HG02840 (cell line): ENCODE results near the gene FRY.

ENCODE experiments used
- ATAC-seq: cut with Tn5 transposase; IDR thresholded peaks from one replicate; pipeline ENCODE4 v1.9.1; 2021; ENCODE audit warnings: mild to moderate bottlenecking, moderate library complexity, moderate number of reproducible peaks; ENCODE audit not compliant: unreplicated experiment, low FRiP score

FRY gene

DNA sequence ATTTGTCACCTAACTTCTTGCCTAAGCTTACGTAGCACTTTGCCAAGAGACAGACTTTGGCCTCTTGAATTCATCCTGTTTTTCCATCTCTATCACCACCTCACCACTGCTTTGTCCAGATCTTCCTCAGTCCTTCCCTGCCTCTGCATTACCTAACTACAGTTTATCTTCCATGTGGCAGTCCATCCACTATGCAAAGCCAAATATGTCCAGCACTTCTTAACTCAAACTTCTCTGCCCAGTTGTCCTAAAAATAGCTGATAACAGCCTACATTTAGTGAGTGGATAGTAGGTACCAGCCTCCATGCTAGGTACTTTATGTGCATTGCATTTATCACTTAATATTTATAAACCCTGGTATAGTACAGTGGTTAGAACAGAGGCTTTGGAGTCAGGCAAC is 172.2 kb downstream of the FRY start:
- ATAC-seq = no peak

DNA sequence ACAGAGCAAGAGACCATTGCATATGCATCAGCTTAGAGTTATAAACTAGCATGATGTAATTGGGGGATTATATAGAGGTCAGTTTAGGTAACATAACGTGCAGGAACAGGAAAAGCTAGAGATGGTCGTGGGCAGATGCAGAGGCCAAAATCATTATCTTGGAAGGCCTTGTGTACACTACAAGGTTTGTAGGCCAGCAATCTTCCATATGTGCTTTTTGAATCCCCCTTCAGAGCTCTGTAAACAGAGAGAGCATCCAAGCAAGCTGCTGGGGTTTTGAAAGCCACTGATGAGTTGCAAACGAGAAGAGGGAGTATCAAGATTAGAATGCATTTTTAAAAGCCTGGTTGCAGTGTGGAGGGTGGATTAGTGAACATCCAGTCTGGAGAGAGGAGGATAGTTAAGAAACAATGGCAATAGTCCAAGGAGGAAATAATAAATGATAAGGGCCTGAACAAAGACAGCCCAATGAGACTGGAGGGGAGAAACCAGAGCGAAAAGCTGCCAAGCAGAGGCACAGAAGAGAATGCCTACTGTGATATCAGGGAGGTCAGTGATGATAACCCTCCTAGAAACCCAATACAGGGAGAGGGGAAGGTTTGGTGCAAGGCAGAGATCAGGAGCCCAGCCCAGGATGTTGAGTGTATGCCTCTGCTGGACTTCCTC is 174.0 kb downstream of the FRY start:
- ATAC-seq = no peak

DNA sequence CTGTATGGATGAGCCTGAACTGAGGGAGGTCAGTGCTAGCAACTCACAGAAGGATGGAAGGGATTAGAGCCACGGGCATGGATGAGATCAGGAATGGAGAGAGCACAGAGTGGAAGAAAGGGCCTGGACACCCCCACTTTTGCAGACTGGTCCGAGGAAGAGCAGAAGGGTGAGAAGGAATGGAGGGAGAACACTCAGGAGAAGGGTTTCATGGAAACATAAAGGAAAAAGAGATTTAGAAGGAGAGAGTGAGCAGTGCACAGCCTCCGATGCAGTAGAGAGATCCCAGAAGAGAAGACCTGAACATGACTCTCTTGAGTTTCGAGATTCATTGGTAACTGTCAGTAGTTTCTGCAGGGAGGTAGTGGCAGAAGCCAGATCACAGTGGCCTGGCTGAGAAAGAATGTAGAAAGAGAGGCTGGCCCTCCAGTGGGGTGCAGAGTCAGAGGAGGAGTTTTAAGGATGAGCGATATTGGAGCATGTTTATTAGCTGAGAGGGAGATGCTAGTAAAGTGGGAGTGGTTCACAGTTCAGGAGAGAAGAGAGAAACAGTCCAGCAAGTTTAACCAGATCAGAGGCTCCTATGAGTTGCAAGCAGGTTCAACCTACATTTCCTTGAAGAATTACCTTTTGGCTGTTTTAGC is 174.6 kb downstream of the FRY start:
- no peak for ATAC-seq

GRCh38 chr13:32208860-32209259 is 177.3 kb downstream of the FRY start:
- ATAC-seq = no peak

DNA sequence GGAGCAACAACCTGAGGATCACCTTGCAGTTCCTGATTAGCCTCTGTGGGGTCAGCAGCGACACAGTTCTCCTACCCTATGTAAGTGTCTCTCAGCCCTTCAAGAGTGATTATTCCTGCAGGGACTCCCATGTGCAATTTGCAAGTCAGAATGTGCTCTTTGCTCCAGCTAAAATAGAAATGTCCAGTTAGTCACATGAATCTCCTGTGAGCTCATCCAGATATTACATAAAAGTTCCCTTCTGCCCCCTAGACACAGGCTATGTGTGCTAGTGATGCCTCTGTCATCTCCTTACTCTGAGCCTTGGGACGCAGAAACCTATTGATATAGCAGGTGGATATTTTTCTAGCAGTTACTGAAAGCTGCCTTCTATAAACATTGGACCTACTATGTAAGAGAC is 178.1 kb downstream of the FRY start:
- ATAC-seq = no peak

DNA sequence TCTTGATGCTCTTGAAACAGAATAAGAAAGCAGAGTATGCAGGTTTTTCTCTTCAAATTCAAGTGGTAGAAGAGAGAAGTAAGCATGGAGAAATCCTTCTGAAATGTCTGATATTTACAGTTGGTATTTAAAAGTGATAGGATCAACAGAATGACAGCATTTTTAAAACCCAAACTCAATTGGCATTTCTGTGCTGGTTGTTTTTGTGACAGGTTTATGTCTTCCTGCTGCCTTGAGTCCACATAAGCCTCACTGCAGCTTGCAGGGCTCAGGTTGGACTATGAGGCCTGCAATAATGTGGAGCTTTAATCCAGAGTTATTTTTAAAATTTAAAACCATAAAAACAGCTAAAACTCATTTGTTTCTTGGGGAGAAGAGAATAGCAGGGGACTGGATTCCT is 178.5 kb downstream of the FRY start:
- ATAC-seq = no peak

GRCh38 chr13:32211813-32212212 is 180.2 kb downstream of the FRY start:
- ATAC-seq = no peak

- no peak for ATAC-seq
These were observed 180.8 kb downstream of the FRY start for GRCh38 chr13:32212421-32212820.

DNA sequence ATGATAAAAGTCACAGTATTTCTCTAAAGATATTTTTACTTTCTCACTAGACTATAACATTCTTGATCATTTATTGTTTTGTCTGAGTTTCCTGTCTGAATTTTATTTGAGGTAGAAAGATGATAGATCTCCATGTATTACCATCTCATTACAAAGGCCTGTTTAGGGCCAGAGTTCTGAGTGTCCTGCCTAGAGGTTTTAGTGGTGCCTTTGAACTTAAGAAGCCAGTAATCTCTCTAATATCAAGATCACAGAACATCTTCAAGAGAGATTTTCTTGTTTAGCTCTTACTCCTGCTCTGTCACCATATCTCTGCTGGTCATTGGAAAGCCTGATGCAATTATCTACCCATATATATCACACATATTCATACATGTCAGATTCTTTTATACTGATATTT is 182.1 kb downstream of the FRY start:
- ATAC-seq = no peak

DNA sequence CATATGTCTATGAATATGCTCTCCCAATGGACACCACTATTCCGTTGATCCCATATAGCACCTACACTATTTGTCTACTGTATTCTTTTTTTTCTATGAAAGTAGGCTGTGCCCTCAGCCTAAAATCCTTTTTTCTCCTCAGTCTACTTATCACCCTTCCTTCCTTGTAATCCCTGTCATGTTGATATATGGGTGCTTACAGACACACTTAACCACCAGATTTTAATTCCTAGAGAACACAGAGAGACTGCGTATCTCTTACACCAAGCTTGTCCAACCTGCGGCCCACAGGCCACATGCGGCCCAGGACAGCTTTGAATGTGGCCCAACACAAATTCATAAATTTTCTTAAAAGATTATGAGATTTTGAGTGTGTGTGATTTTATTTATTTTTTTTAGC is 182.5 kb downstream of the FRY start:
- no peak for ATAC-seq

DNA sequence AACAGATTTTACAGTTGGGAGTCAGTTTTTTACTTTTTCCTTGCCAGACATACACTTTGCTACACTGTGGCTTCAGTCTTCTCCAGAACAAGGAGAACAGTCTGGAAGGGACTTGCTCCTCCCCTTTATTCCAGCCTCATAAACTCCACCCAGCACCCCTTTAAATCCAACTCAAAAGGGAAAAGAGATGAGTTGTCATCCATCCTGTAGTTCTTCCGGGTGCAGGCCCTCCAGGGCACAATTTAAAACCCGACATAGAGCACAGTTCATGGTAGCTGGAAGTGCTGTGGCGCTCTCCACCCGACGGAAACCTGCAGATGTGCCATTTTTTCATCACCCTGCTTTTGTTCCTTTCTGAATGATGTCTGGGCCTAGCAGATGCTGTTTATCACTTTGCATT is 184.7 kb downstream of the FRY start:
- ATAC-seq = no peak

DNA sequence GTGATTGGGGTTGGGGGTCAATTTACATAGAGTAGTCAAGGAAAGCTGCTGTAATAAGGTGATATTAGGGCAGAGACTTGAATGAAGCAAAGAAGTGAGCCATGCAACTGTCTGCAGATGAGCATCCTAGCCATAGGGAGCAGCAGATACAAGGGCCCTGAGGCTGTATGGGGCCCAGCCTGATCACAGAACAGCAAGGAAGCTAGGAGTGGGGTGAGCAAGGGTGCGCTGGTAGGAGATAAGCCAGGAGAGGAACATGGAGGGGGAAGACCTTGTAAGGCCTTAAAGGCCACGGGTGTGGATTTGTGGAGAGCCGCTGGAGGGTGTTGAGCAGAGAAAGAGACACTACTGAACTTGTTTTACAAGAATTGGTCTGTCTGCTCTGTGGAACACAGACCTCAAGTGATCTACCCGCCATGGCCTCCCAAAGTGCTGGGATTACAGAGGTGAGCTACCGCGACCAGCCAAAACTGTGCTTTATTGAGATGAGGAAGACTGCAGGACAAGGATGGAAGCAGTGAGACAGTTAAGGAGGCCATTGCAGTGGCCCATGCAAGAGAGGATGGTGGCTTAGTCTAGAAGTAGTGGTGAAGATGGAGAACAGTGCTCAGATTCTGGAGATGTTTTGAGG is 190.6 kb downstream of the FRY start:
- ATAC-seq = no peak

- no peak for ATAC-seq
These were observed 193.3 kb downstream of the FRY start for GRCh38 chr13:32224916-32225315.

GRCh38 chr13:32225481-32225931 is 193.9 kb downstream of the FRY start:
- no peak for ATAC-seq

DNA sequence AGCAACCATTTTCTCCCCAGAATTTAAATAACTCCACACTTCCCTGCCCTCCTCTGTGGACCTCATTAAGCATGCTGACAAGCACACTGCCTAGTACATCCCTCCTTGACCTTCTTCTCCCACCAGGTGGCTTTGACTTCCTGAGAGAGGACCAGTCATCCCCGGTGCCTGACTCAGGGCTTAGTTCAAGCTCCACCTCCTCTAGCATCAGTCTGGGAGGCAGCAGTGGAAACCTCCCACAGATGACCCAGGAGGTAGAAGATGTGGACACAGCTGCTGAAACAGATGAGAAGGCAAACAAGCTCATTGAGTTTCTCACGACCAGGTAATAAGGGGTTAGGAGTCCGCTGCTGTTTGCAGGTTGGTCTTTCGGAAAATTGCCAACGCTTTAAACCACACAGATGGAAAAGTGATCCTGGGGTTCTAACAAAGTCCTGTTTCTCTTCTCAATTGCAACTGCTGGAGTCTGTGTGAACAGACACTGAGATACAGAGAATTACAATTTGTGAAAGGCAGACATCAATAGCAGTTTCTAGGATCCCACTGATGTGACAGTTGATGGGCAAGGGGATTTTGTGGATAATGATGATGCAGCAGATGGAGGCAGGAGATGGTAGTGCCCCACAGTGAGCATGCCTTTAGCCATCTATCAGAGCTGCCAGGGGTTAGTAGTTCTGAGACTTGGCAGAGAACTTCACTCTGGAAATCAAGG is 196.9 kb downstream of the FRY start:
- no peak for ATAC-seq

DNA sequence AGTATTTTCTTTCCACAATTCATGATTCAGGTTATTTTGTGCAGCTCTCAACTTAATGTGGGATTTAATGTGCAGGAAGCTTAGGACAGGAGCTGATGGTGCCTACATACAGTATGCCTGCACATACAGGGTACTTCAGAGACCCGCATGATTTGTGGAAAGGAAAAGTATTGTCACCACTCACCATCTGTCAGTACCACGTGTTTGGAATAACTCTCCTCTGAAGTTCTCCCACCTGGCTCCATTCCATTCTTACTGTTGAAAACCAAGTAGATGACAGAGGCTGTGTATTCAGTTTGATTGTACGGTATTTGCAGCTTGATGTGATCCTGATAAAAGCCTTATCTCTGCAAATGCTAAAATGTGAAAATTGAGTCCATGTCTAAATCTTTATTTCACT is 197.9 kb downstream of the FRY start:
- no peak for ATAC-seq

- ATAC-seq = no peak
These were observed 200.7 kb downstream of the FRY start for GRCh38 chr13:32232263-32232662.

DNA sequence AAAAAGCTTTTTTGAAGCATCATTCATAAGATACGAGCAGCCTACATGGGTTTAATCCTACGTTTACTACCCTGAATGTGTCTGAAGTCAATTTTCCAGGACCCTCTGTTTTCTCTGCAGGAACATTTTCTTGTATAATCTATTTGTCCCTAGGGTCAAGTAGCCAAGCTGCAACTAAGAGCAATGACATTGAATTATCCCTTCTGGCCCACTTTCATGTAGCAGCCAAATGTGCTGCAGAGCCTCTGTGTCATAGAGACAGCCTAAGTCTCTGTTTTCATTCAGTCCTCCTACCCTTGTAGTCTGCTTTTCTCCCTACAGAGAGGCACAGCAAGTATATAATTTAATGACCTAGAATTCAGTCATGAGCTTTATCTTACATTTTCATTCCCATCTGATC is 201.5 kb downstream of the FRY start:
- ATAC-seq = no peak

DNA sequence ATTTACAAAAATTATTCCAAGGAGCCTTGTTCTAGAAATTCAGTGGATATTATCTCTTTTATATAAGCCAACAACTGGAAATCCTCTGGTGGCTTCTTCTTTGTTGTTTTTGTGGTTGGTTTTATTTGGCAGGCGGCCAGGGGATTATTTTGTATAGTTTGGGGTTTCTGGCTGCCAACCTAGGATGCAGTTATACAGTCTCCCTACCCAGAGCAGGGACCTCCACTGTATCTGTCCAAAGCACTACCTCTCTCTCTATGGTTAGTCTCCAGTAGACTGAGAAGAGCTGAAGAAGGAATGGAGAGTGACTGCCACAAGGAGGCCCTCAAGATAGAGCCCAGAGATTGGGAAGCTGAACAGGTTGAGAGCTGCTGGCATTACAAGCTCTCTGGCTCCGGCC is 203.3 kb downstream of the FRY start:
- ATAC-seq = no peak

- no peak for ATAC-seq
These were observed 206.1 kb downstream of the FRY start for GRCh38 chr13:32237681-32238080.

GRCh38 chr13:32243695-32244094 is 212.1 kb downstream of the FRY start:
- ATAC-seq = no peak
